ENCODE data around the gene CELF2. TPM values are rescaled to one million over a fixed set of nuclear protein-coding genes. Genes with fewer than 3 reads are reported as not detected.

CELF2 gene
- total and polyA plus RNA-seq, 12 donors: 13.0 to 90.9 (median 80.9) TPM

GRCh38 chr10:11280187-11280932, 262.7 kb downstream of the CELF2 start:
- Histone ChIP-seq H3K4me3 (no peak overlapping the region), H3K9me3 (no peaks in the 10 kb centered on the region), H3K27me3 (no peaks in the 10 kb centered on the region), H3K4me1 (no peaks in the 10 kb centered on the region), H3K36me3 (peaks cover 0 to 83% (median 21%) of the 10 kb centered on the region in 9 donors), H3K27ac (no peak overlapping the region)
- intact Hi-C loops (cut with DNase I): no loop called here
- no peak for DNase-seq
- 96 to 98% methylated on average over 25 of the region's 25 CpGs for WGBS, 2 donors
- peak in 3 of 8 donors; percentile 18 to 50 (median 45) for ATAC-seq
- no peak for TF ChIP-seq CTCF (IDR thresholded peaks at IDR 0.05)

GRCh38 chr10:11282156-11282555, 264.5 kb downstream of the CELF2 start:
- Histone ChIP-seq H3K9me3 (no peaks in the 10 kb centered on the region), H3K27me3 (no peaks in the 10 kb centered on the region), H3K36me3 (peaks cover 0 to 80% (median 21%) of the 10 kb centered on the region in 9 donors), H3K4me3 (no peak overlapping the region), H3K27ac (no peak overlapping the region), H3K4me1 (no peaks in the 10 kb centered on the region)
- intact Hi-C loops (cut with DNase I): no loop called here
- DNase-seq (no peak), ATAC-seq (peak in 4 of 8 donors; percentile 29 to 43 (median 32))
- 91 to 93% methylated on average over 9 of the region's 9 CpGs for WGBS, 2 donors
- no peak for TF ChIP-seq CTCF (IDR thresholded peaks at IDR 0.05)

DNA sequence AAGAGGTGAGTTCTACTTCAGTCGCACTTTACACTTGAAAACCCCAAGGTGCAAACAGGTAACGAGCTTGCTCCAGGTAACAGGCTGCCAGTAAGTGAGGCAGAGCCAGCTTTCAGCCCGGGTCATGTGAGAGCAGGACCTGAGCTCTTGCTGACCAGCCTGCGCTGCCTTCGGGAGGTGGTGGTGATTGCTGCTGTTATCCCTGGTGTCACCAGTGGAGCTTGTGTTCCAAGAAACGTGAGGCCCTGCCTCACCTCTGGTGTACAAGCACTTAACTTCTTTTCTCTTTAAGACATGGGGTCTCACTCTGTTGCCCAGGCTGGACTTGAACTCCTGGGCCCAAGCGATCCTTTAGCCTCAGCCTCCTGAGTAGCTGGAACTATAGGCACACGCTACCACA, 265.0 kb downstream of the CELF2 start:
- intact Hi-C loops (cut with DNase I): no loop called here
- H3K27me3 ChIP-seq: no peaks in the 10 kb centered on the region
- H3K4me3 ChIP-seq: no peak overlapping the region
- no peak overlapping the region for H3K27ac ChIP-seq
- no peak for DNase-seq
- H3K9me3 ChIP-seq: no peaks in the 10 kb centered on the region
- 93 to 96% methylated on average over 8 of the region's 8 CpGs for WGBS, 2 donors
- H3K4me1 ChIP-seq: peaks cover 0 to under 1% (median 0%) of the 10 kb centered on the region in 9 donors
- no peak for TF ChIP-seq CTCF (IDR thresholded peaks at IDR 0.05)
- ATAC-seq: no peak
- peaks cover 0 to 80% (median 18%) of the 10 kb centered on the region in 9 donors for H3K36me3 ChIP-seq

DNA sequence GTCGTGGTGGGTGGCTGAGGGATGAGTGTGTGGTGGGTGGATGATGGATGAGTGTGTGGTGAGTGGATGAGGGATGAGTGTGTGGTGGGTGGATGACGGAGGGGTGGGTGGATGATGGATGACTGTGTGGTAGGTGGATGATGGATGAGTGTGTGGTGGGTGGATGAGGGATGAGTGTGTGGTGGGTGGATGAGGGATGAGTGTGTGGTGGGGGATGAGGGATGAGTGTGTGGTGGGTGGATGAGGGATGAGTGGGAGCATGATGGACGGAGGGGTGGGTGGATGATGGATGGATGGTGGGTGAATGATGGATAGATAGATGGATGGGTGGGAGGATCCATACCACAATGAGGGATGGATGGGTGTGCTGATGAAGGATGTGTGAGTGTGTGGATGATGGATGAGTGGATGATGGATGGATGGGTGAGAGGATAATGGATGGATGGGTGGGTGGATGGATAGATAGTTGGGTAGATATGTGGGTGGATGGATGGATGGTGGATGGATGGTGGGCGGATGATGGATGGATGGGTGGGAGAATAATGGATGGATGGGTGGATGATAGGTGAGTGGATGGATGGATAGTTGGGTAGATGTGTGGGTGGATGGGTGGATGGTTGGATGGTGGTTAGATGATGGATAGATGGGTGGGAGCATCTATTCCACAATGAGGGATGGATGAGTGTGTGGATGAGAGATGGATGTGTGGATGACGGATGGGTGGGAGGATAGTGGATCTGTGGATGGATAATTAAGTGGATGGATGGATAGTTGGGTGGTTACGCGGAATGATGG, 266.8 kb downstream of the CELF2 start:
- H3K27ac ChIP-seq: no peak overlapping the region
- no peaks in the 10 kb centered on the region for H3K27me3 ChIP-seq
- H3K36me3 ChIP-seq: peaks cover 0 to 80% (median 19%) of the 10 kb centered on the region in 9 donors
- WGBS, 2 donors: 99 to 100% methylated on average over 6 of the region's 7 CpGs
- intact Hi-C loops (cut with DNase I): no loop called here
- no peaks in the 10 kb centered on the region for H3K9me3 ChIP-seq
- TF ChIP-seq CTCF (IDR thresholded peaks at IDR 0.05): no peak
- no peak overlapping the region for H3K4me3 ChIP-seq
- DNase-seq (no peak), ATAC-seq (no peak)
- H3K4me1 ChIP-seq: peaks cover 0 to 8% (median 0%) of the 10 kb centered on the region in 9 donors
